Activated T-helper 17 cell treated with anti-CD3 and anti-CD28 coated beads, Interleukin-2, amount 50 U/mL, for 72 hours (primary cell): ENCODE measurements around the gene CALN1. TPM values are rescaled to one million over a fixed set of nuclear protein-coding genes. Genes with fewer than 3 reads are reported as not detected.

Experiments used
- ATAC-seq: fragments of 150-1000 bp; cut with Tn5 transposase; replicated peaks from 2 replicates; pipeline ENCODE4 v1.10.0; 2021; ENCODE audit warnings: mild to moderate bottlenecking, moderate library complexity
- H3K27ac Mint-ChIP-seq: one replicate; pipeline ENCODE4 v1.8.0; 2022; ENCODE audit warnings: mixed read lengths
- H3K27me3 Mint-ChIP-seq: one replicate; pipeline ENCODE4 v1.8.0; 2022; ENCODE audit warnings: mixed read lengths
- H3K36me3 Mint-ChIP-seq: one replicate; pipeline ENCODE4 v1.8.0; 2022; ENCODE audit warnings: low read depth, mild to moderate bottlenecking, mixed read lengths
- H3K4me1 Mint-ChIP-seq: one replicate; pipeline ENCODE4 v1.8.0; 2022; ENCODE audit warnings: mixed read lengths
- H3K4me3 Mint-ChIP-seq: one replicate; pipeline ENCODE4 v1.8.0; 2022; ENCODE audit warnings: mild to moderate bottlenecking, mixed read lengths
- H3K9me3 Mint-ChIP-seq: one replicate; pipeline ENCODE4 v1.8.0; 2022; ENCODE audit warnings: mixed read lengths
- total RNA-seq, 2 donors: library from RNA; stranded (reverse); gene quantifications; one replicate each; pipeline ENCODE4 v1.2.3, GENCODE V29; 2022

Gene CALN1
- total RNA-seq, 2 donors from 2014 or later = not detected

- H3K27ac Mint-ChIP-seq = no peak overlapping the region
- no peaks in the 10 kb centered on the region for H3K4me1 Mint-ChIP-seq
- no peak overlapping the region for H3K4me3 Mint-ChIP-seq
- no peaks in the 10 kb centered on the region for H3K36me3 Mint-ChIP-seq
- H3K27me3 Mint-ChIP-seq = no peaks in the 10 kb centered on the region
- ATAC-seq = no peak
- peaks cover 14% of the 10 kb centered on the region for H3K9me3 Mint-ChIP-seq
Observed at GRCh38 chr7:72283309-72283708, 128.8 kb downstream of the CALN1 start.

DNA sequence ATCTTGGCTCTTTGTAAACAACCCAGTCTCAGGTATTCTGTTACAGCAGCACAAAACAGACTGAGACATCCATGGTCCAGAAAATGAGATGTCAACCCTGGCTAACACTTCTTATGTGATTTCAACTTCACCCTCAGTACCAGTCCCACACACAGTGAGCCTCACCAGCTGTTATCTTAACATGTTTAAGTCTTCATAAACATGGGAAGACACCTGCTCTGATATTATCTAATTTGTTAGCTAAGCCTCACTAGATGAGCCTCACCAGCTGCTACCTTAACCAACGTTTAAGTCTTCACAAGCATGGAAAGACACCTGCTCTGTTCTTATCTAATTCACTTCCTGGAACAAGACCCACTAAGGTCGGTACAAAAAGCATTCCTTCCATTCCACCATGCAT lies 130.8 kb downstream of the CALN1 start:
- Mint-ChIP-seq H3K4me1 (no peaks in the 10 kb centered on the region), H3K4me3 (no peak overlapping the region), H3K27ac (no peak overlapping the region), H3K36me3 (no peaks in the 10 kb centered on the region), H3K27me3 (no peaks in the 10 kb centered on the region), H3K9me3 (peaks cover 23% of the 10 kb centered on the region)
- ATAC-seq = no peak

DNA sequence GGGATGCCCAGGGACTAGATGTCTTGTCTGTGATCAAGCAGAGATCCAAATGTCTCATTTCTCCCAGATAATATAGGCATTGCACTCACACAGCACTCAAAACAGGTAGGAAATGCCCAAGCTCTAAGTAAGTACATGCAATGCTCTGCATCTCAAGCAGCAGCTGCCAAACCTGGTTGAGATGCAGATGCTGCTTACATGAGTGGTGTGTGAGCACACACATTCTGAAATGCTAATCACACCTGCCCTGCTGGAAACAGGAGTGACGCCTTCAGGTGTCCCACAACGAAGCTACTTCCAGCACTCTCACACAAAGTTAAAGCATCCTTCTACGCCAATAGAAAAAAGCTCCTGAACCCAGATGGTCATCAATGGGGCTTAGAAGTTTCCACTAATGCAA lies 132.9 kb downstream of the CALN1 start:
- Mint-ChIP-seq H3K27me3 (no peaks in the 10 kb centered on the region), H3K4me1 (no peaks in the 10 kb centered on the region), H3K4me3 (no peak overlapping the region), H3K36me3 (no peaks in the 10 kb centered on the region), H3K27ac (no peak overlapping the region), H3K9me3 (peaks cover 23% of the 10 kb centered on the region)
- no peak for ATAC-seq

DNA sequence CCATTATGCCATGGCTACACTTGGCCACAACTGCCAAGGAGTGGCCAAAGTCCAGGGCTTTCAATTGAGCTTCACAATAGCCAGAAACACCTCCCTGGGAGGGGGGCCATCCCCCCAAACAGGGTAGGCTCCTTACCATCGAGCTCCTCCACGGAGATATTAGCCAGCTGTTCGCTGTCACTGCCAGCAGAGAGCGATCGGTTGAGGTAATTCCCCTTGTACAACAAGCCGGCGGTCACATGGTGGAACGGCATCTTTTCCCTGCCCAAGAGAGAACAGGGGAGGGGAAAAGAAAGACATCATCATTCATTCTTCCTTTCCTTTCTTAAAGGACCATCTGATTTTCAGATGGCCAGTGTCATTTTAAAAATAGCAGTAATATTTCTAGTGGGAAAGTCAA lies 133.6 kb downstream of the CALN1 start:
- no peak for ATAC-seq
- H3K27me3 Mint-ChIP-seq = no peaks in the 10 kb centered on the region
- no peak overlapping the region for H3K4me3 Mint-ChIP-seq
- H3K9me3 Mint-ChIP-seq = peaks cover 23% of the 10 kb centered on the region
- H3K4me1 Mint-ChIP-seq = no peaks in the 10 kb centered on the region
- H3K27ac Mint-ChIP-seq = no peak overlapping the region
- H3K36me3 Mint-ChIP-seq = no peaks in the 10 kb centered on the region

DNA sequence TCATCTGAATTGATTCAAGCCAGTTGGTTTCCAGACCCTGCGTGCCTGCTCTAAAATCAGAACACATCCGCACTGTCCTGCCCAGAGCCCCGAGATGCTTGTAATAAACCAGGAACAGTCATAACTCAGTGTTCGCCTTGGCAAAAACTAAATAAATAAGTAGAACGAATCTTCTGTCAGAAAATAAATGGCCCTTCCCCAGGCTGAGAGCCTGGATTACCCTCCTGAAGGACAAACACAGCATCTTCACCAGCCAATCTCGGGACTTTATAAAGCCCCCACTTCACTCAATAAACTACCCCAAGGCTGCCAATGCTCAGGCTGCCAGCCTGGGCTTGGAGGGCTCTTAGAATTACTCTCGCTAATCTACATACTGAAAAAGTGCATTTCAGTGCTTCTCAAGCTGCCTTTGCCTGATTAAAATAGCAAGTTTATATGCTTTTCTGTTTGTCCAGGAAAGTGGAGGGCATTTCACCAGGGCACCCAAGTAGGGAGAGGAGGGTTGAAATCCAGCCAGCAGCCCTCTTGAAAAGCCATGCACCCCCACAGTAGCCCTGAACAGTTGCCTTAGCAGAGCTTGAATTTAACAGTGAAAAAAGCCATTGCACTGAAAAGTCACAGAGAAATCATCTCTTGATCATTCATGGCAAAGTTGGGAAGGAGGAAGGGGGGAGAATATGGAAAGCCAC lies 136.6 kb downstream of the CALN1 start:
- Mint-ChIP-seq H3K27me3 (no peaks in the 10 kb centered on the region), H3K36me3 (no peaks in the 10 kb centered on the region), H3K4me1 (no peaks in the 10 kb centered on the region), H3K27ac (no peak overlapping the region), H3K4me3 (no peak overlapping the region), H3K9me3 (peaks cover 23% of the 10 kb centered on the region)
- ATAC-seq = no peak

- peaks cover 20% of the 10 kb centered on the region for H3K9me3 Mint-ChIP-seq
- no peaks in the 10 kb centered on the region for H3K36me3 Mint-ChIP-seq
- no peak overlapping the region for H3K27ac Mint-ChIP-seq
- no peak overlapping the region for H3K4me3 Mint-ChIP-seq
- H3K27me3 Mint-ChIP-seq = no peaks in the 10 kb centered on the region
- H3K4me1 Mint-ChIP-seq = no peaks in the 10 kb centered on the region
- no peak for ATAC-seq
Observed at GRCh38 chr7:72272479-72272878, 139.7 kb downstream of the CALN1 start.

GRCh38 chr7:72268796-72269195 lies 143.3 kb downstream of the CALN1 start:
- Mint-ChIP-seq H3K4me1 (no peaks in the 10 kb centered on the region), H3K36me3 (no peaks in the 10 kb centered on the region), H3K27me3 (no peaks in the 10 kb centered on the region), H3K27ac (no peak overlapping the region), H3K4me3 (no peak overlapping the region), H3K9me3 (peaks cover 9% of the 10 kb centered on the region)
- no peak for ATAC-seq

GRCh38 chr7:72268090-72268489 lies 144.0 kb downstream of the CALN1 start:
- no peaks in the 10 kb centered on the region for H3K36me3 Mint-ChIP-seq
- H3K4me1 Mint-ChIP-seq = no peaks in the 10 kb centered on the region

GRCh38 chr7:72267291-72267800 lies 144.8 kb downstream of the CALN1 start:
- Mint-ChIP-seq H3K4me1 (no peaks in the 10 kb centered on the region), H3K4me3 (no peak overlapping the region), H3K36me3 (no peaks in the 10 kb centered on the region), H3K27me3 (no peaks in the 10 kb centered on the region), H3K9me3 (peaks cover 4% of the 10 kb centered on the region), H3K27ac (no peak overlapping the region)
- ATAC-seq = no peak

More at GRCh38 chr7:72268090-72268489, 144.0 kb downstream of the CALN1 start:
- peaks cover 9% of the 10 kb centered on the region for H3K9me3 Mint-ChIP-seq
- H3K27me3 Mint-ChIP-seq = no peaks in the 10 kb centered on the region
- H3K4me3 Mint-ChIP-seq = no peak overlapping the region
- no peak overlapping the region for H3K27ac Mint-ChIP-seq
- no peak for ATAC-seq

GRCh38 chr7:72266771-72267170 lies 145.4 kb downstream of the CALN1 start:
- no peak for ATAC-seq
- no peak overlapping the region for H3K4me3 Mint-ChIP-seq
- no peak overlapping the region for H3K27ac Mint-ChIP-seq
- H3K9me3 Mint-ChIP-seq = peaks cover 4% of the 10 kb centered on the region
- H3K27me3 Mint-ChIP-seq = no peaks in the 10 kb centered on the region
- H3K4me1 Mint-ChIP-seq = no peaks in the 10 kb centered on the region
- H3K36me3 Mint-ChIP-seq = no peaks in the 10 kb centered on the region

DNA sequence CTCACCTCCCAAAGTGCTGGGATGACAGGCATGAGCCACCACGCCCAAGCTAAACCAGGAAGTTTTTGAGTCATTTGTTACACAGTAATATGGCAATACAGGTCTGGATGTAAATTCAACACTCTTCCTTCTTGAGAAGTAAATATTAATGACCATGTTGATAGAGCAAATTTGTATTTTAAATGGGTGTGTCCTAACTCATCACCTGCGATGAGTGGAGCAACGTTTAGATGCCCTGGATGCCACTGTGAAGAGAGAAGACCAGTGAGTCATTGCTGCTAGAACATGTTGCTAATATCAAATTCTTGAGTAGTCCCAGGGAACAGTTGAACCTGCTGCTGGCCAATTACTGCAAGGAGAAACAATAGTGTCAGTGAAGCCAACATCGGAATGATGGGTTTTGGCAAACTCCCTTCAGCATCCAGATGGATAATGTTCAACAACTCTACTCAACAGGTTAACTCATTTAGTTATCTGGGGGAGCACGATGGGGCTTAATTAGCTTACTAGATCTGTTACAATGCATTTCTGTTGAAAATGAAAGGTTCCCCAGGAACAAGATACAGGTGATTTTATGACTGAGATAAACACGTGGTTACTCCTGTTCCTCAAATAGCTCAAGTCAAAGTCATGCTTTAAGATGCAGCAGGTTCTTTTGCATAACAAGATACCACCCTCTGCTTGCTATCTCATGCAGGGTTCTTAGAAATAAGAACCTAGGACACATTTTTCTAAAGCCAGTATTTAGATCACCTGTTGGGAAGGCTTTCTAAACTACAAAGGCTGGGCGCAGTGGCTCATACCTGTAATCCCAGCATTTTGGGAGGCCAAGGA lies 146.8 kb downstream of the CALN1 start:
- H3K4me3 Mint-ChIP-seq = no peak overlapping the region
- H3K36me3 Mint-ChIP-seq = no peaks in the 10 kb centered on the region
- no peak for ATAC-seq
- H3K9me3 Mint-ChIP-seq = peaks cover 4% of the 10 kb centered on the region
- no peaks in the 10 kb centered on the region for H3K4me1 Mint-ChIP-seq
- H3K27me3 Mint-ChIP-seq = no peaks in the 10 kb centered on the region
- H3K27ac Mint-ChIP-seq = no peak overlapping the region

GRCh38 chr7:72260406-72260805 lies 151.7 kb downstream of the CALN1 start:
- Mint-ChIP-seq H3K4me1 (no peaks in the 10 kb centered on the region), H3K27me3 (no peaks in the 10 kb centered on the region), H3K4me3 (no peak overlapping the region), H3K9me3 (peaks cover 6% of the 10 kb centered on the region), H3K27ac (no peak overlapping the region), H3K36me3 (no peaks in the 10 kb centered on the region)
- no peak for ATAC-seq

DNA sequence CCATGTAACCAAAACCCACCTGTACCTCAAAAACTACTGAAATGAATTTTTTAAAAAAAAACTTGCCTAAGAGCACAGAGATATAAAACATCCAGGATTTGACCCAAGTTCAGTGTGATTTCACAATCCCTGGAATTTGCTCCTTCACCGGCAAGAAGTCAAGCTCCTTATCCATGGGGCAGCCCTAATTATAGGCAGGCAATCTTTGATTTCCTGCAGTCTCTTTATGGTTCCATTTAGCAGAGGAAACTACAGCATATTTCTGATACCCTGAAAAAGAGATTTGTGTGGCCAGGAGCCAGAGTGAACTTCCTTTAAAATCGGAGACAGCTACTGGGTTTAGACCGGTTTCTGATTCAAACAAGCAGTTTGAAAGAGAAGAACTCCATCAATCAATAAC lies 154.1 kb downstream of the CALN1 start:
- Mint-ChIP-seq H3K27me3 (no peaks in the 10 kb centered on the region), H3K27ac (no peak overlapping the region), H3K36me3 (no peaks in the 10 kb centered on the region), H3K4me1 (no peaks in the 10 kb centered on the region), H3K9me3 (peaks cover 6% of the 10 kb centered on the region), H3K4me3 (no peak overlapping the region)
- no peak for ATAC-seq

- Mint-ChIP-seq H3K9me3 (peaks cover 17% of the 10 kb centered on the region), H3K36me3 (no peaks in the 10 kb centered on the region), H3K4me3 (no peak overlapping the region), H3K4me1 (no peaks in the 10 kb centered on the region), H3K27ac (no peak overlapping the region), H3K27me3 (no peaks in the 10 kb centered on the region)
- no peak for ATAC-seq
Observed at GRCh38 chr7:72254455-72254854, 157.7 kb downstream of the CALN1 start.

DNA sequence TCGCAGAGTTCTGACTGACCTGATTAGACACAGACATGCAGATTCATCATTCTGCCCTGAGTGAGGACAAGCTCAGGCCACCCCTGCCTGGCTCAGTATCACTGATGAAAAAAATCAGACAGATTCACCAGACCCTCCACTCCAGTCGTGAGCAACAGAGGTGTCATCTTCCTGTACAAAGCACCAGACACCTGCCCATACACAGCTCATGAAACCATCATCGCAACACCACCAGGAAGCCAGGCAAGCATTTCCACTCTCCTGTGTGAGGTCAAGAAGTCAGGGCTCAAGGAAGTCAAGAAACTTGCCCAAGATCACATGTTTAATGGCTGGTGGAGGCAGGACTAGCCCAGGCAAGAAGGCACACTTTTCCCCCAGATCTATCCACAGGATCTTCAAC lies 163.0 kb downstream of the CALN1 start:
- no peak for ATAC-seq
- Mint-ChIP-seq H3K4me3 (no peak overlapping the region), H3K9me3 (peaks cover 19% of the 10 kb centered on the region), H3K4me1 (no peaks in the 10 kb centered on the region), H3K36me3 (no peaks in the 10 kb centered on the region), H3K27ac (no peak overlapping the region), H3K27me3 (no peaks in the 10 kb centered on the region)
